Tibial nerve (tissue), 3 donors: Measurements from ENCODE around the gene FAM78A.

ENCODE experiments used
- POLR2A ChIP-seq, 2 donors: fragments of 450-650 bp; IDR thresholded peaks; one replicate each; pipeline ENCODE4 v1.6.1; 2017; ENCODE audit warnings: antibody characterized with exemption in 2 of 2, mild to moderate bottlenecking in 2 of 2, moderate library complexity in 2 of 2
- TF ChIP-seq, protein P1 (sequence below), 5 experiments: fragments of 200-600 bp in 3 of 5; fragments of 450-650 bp in 2 of 5; sonication (generic) in 3 of 5; IDR thresholded peaks; one replicate each; pipeline ENCODE4 v1.5.1; 2016 to 2019; ENCODE audit warnings: antibody characterized with exemption in 5 of 5, mild to moderate bottlenecking in 3 of 5, moderate library complexity in 2 of 5

DNA sequence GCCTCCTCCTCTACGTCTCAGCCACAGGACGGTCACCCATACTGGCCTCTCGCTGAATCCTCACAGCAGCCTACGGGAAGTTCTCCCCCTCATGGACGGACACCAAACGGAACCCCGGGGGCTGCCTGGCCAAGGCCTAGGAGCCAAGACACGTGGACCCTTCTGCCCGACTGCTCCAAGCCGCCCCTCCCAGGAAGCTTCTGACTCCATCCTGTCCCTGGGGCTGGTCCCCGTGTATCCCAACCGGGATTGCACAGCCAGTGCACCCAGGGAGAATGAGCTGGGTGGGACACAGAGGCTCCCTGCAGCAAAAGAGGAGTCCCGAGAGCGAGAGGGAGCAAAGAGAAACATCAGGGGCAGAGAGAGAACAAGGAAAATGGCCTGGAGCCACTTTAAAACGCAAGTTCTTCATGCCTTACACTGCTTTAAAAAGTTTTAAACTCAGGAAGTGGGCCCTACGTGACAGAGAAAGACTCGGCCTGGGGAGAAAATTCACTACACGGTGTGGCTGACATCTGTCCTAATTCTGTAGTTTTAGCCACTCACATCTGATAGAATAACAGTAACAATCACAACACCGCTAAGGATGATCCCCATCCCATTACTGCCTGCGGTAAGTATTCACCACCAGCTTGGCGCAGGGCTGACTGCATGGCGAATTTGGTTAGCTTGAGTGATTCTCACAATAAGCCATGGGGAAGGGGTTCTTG lies 3.0 kb downstream of the FAM78A start:
- TF ChIP-seq, protein P1, sequence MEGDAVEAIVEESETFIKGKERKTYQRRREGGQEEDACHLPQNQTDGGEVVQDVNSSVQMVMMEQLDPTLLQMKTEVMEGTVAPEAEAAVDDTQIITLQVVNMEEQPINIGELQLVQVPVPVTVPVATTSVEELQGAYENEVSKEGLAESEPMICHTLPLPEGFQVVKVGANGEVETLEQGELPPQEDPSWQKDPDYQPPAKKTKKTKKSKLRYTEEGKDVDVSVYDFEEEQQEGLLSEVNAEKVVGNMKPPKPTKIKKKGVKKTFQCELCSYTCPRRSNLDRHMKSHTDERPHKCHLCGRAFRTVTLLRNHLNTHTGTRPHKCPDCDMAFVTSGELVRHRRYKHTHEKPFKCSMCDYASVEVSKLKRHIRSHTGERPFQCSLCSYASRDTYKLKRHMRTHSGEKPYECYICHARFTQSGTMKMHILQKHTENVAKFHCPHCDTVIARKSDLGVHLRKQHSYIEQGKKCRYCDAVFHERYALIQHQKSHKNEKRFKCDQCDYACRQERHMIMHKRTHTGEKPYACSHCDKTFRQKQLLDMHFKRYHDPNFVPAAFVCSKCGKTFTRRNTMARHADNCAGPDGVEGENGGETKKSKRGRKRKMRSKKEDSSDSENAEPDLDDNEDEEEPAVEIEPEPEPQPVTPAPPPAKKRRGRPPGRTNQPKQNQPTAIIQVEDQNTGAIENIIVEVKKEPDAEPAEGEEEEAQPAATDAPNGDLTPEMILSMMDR (IDR thresholded peaks at IDR 0.05): no peak
- no peak for TF ChIP-seq POLR2A (IDR thresholded peaks at IDR 0.05)
